ENCODE results near the gene TAF1.
"Not testable (repeated sequence)": the region's sequence is repeated elsewhere in the genome, so short reads cannot be mapped to it uniquely, and the experiment has no call there.

The TAF1 gene

GRCh38 chrX:71432733-71433132 lies 66.6 kb downstream of the TAF1 start:
- no peak for DNase-seq

- DNase-seq, result no peak
These were observed 72.6 kb downstream of the TAF1 start for GRCh38 chrX:71438750-71439149.

- DNase-seq, result no peak
These were observed 73.3 kb downstream of the TAF1 start for GRCh38 chrX:71439420-71439819.

- DNase-seq, result no peak
These were observed 73.7 kb downstream of the TAF1 start for GRCh38 chrX:71439896-71440295.

GRCh38 chrX:71440401-71440800 lies 74.2 kb downstream of the TAF1 start:
- DNase-seq, result no peak

GRCh38 chrX:71441809-71442208 lies 75.7 kb downstream of the TAF1 start:
- DNase-seq, result not testable (repeated sequence)

GRCh38 chrX:71450433-71451106 lies 84.4 kb downstream of the TAF1 start:
- no peak for DNase-seq

- DNase-seq, result not testable (repeated sequence)
These were observed 85.4 kb downstream of the TAF1 start for GRCh38 chrX:71451518-71451917.

- no peak for DNase-seq
These were observed 86.9 kb downstream of the TAF1 start for GRCh38 chrX:71453056-71453455.

- DNase-seq, result no peak
These were observed 88.1 kb downstream of the TAF1 start for GRCh38 chrX:71454222-71454621.

- no peak for DNase-seq
These were observed 92.7 kb downstream of the TAF1 start for GRCh38 chrX:71458866-71459265.

GRCh38 chrX:71464968-71465367 lies 98.8 kb downstream of the TAF1 start:
- no peak for DNase-seq

- DNase-seq, result no peak
These were observed 100.9 kb downstream of the TAF1 start for GRCh38 chrX:71466979-71467523.

- DNase-seq, result no peak
These were observed 109.8 kb downstream of the TAF1 start for GRCh38 chrX:71475785-71476540.

- DNase-seq, result no peak
These were observed 116.2 kb downstream of the TAF1 start for GRCh38 chrX:71482228-71482958.

- no peak for DNase-seq
These were observed 121.7 kb downstream of the TAF1 start for GRCh38 chrX:71487814-71488213.

GRCh38 chrX:71489540-71489939 lies 123.4 kb downstream of the TAF1 start:
- DNase-seq, result no peak

- DNase-seq, result no peak
These were observed 126.3 kb downstream of the TAF1 start for GRCh38 chrX:71492231-71493065.

GRCh38 chrX:71493111-71493613 lies 127.0 kb downstream of the TAF1 start:
- DNase-seq, result no peak

- DNase-seq, result not testable (repeated sequence)
These were observed 129.8 kb downstream of the TAF1 start for GRCh38 chrX:71495979-71496378.

- DNase-seq, result no peak
These were observed 130.3 kb downstream of the TAF1 start for GRCh38 chrX:71496476-71496875.

- DNase-seq, result not testable (repeated sequence)
These were observed 135.9 kb downstream of the TAF1 start for GRCh38 chrX:71502080-71502479.

All from NCI-H187 treated with DMSO at 0.1 percent for 48 hours (cell line).